Heart left ventricle (tissue), 16 donors: Measurements from ENCODE around the gene CACNA1C. TPM values are rescaled to one million over a fixed set of nuclear protein-coding genes. Genes with fewer than 3 reads are reported as not detected.

ENCODE experiments used
- ATAC-seq, 4 donors: fragments of 200-7000 bp; cut with Tn5 transposase; one replicate each; pipeline ENCODE4 v1.9.1; 2020 to 2022; ENCODE audit warnings: moderate library complexity in 4 of 4, mild to moderate bottlenecking in 3 of 4, moderate number of reproducible peaks in 1 of 4
- DNase-seq, 5 donors: peaks; one replicate each; pipeline ENCODE4 v3.0.0-alpha.2; 2020
- H3K27ac ChIP-seq, 12 donors: fragments of 200-600 bp; sonication (generic) in 4 of 12; one replicate each; pipeline versions ENCODE4 v1.5.0 to v1.8.0; 2016 to 2022; ENCODE audit warnings: mild to moderate bottlenecking in 2 of 12
- H3K27me3 ChIP-seq, 9 donors: fragments of 200-600 bp; sonication (generic) in 2 of 9; one replicate each; pipeline versions ENCODE4 v1.5.1 to v1.8.0; 2016 to 2022; ENCODE audit warnings: mild to moderate bottlenecking in 3 of 9
- H3K36me3 ChIP-seq, 9 donors: fragments of 200-600 bp; sonication (generic) in 2 of 9; one replicate each; pipeline versions ENCODE4 v1.5.0 to v1.8.0; 2018 to 2022; ENCODE audit warnings: mild to moderate bottlenecking in 2 of 9
- H3K4me1 ChIP-seq, 12 donors: fragments of 200-600 bp; sonication (generic) in 4 of 12; one replicate each; pipeline versions ENCODE4 v1.5.0 to v1.8.0; 2016 to 2022; ENCODE audit warnings: mild to moderate bottlenecking in 3 of 12
- H3K4me3 ChIP-seq, 12 donors: fragments of 200-600 bp; sonication (generic) in 4 of 12; one replicate each; pipeline versions ENCODE4 v1.5.0 to v1.8.0; 2017 to 2022; ENCODE audit warnings: mild to moderate bottlenecking in 9 of 12, moderate library complexity in 4 of 12
- H3K9me3 ChIP-seq, 12 donors: fragments of 200-600 bp; sonication (generic) in 4 of 12; one replicate each; pipeline versions ENCODE4 v1.5.0 to v1.8.0; 2016 to 2022; ENCODE audit warnings: mild to moderate bottlenecking in 1 of 12
- CTCF ChIP-seq, 12 donors: fragments of 200-600 bp; sonication (generic) in 4 of 12; IDR thresholded peaks; one replicate each; pipeline versions ENCODE4 v1.5.0 to v1.8.0; 2018 to 2022; ENCODE audit warnings: antibody characterized with exemption in 12 of 12, mild to moderate bottlenecking in 5 of 12
- POLR2A ChIP-seq, 2 donors: fragments of 450-650 bp; IDR thresholded peaks; one replicate each; pipeline ENCODE4 v1.6.1; 2017; ENCODE audit warnings: antibody characterized with exemption in 2 of 2, mild to moderate bottlenecking in 2 of 2, moderate library complexity in 2 of 2
- WGBS, 4 donors: extraction: QIAGEN DNeasy Blood & Tissue Kit in 2 of 4; methylation state at CpG; one replicate each; pipeline versions ENCODE4 v1.1.5 to v1.1.7; 2013 to 2018; 5-methylcytosine and 5-hydroxymethylcytosine counted together
- intact Hi-C, 10 donors: fragments of 100-400 bp; cut with DNase I; formaldehyde crosslinking; loops; one replicate each; pipeline versions ENCODE4 v1.11.1 to v1.14.2; 2022
- polyA plus RNA-seq, 2 donors: library from polyadenylated mRNA; stranded (reverse); fragments of 200-250 nt; gene quantifications; one replicate each; pipeline ENCODE4 v1.2.3, GENCODE V29; 2013
- total RNA-seq, 9 donors: library from RNA; depleted of rRNA in 2 of 9; stranded (reverse); fragments of >200 nt in 2 of 9; fragmentation: NEBNext Ultra II Directional in 3 of 9; extraction: Animal tissue kit (Norgen Biotek cat#: 25700) in 3 of 9; gene quantifications; one replicate each; pipeline versions ENCODE4 v1.1.0 to v1.2.4, GENCODE V29; 2016 to 2023
- donor health status: ischemic (EF 13 %, LVEDD 7.1; RV severe dilation, severe dysfunction).
- donor health status: healthy with polysubstance abuse.
- donor health status: DM: no; HTN: yes; CAD: no.
- donor health status: DM: no; HTN: no; CAD: no.
- donor health status: ischemic (EF 25% LVEDD 6.9; RV normal size, moderate dysfunction).
- donor health status: ischemic (EF 25% LVEDD 5.7; RV mildly dilated, moderate dysfunction).
- donor health status: healthy.
- donor health status: DM: yes; HTN: yes; CAD: no.
- donor health status: ischemic (EF 35%, LVEDD 5.7; RV mildly dilated, moderate dysfunction).
- donor health status: nonischemic (EF 11% LVEDD 7.7; RV severe dilation, severe dysfunction).
- donor health status: DM: yes; HTN: yes; CAD: no.
- donor health status: PGD.
- donor health status: ischemic (EF 29% LVEDD 5.4; RV normal size, mild dysfunction).
- donor health status: nonischemic (EF 23%, LVEDD 6.1; RV moderate dilation, normal function).

Gene CACNA1C
- total and polyA plus RNA-seq, 11 donors = 41.9 to 196 (median 164) TPM

DNA sequence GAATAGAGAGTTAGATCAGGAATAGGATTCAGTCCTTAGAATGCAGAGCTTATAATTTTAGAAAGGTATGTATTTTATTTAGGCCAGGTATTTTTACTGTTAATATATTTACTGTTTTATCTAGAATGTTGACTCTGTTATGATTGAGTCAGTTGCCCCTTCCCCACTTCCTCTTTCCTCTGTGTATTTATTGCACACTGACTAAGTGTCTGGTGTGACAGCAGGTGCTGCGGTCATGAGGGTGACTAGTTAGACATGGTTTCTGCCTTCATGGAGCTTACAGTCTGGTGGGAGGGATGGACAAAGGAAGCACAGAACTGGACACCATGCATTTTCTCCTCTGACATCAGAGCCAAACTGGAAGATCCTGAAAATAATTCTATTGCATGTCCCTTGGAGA lies 159.8 kb downstream of the CACNA1C start:
- peaks cover 0 to 4% (median 0%) of the 10 kb centered on the region in 9 donors for H3K36me3 ChIP-seq
- intact Hi-C loops = no loop called here
- no peaks in the 10 kb centered on the region for H3K9me3 ChIP-seq
- DNase-seq = no peak
- no peak overlapping the region for H3K4me3 ChIP-seq
- ATAC-seq = no peak
- H3K4me1 ChIP-seq = peaks cover 3 to 84% (median 51%) of the 10 kb centered on the region in 12 donors
- TF ChIP-seq POLR2A (IDR thresholded peaks at IDR 0.05) = no peak
- no peak for TF ChIP-seq CTCF (IDR thresholded peaks at IDR 0.05)
- 80 to 100% (median 92%) methylated on average over 1 of the region's 1 CpG for WGBS, 4 donors
- H3K27ac ChIP-seq = peak overlapping the region in 11 of 12 donors; percentile 36 to 79 (median 68)
- H3K27me3 ChIP-seq = no peaks in the 10 kb centered on the region

DNA sequence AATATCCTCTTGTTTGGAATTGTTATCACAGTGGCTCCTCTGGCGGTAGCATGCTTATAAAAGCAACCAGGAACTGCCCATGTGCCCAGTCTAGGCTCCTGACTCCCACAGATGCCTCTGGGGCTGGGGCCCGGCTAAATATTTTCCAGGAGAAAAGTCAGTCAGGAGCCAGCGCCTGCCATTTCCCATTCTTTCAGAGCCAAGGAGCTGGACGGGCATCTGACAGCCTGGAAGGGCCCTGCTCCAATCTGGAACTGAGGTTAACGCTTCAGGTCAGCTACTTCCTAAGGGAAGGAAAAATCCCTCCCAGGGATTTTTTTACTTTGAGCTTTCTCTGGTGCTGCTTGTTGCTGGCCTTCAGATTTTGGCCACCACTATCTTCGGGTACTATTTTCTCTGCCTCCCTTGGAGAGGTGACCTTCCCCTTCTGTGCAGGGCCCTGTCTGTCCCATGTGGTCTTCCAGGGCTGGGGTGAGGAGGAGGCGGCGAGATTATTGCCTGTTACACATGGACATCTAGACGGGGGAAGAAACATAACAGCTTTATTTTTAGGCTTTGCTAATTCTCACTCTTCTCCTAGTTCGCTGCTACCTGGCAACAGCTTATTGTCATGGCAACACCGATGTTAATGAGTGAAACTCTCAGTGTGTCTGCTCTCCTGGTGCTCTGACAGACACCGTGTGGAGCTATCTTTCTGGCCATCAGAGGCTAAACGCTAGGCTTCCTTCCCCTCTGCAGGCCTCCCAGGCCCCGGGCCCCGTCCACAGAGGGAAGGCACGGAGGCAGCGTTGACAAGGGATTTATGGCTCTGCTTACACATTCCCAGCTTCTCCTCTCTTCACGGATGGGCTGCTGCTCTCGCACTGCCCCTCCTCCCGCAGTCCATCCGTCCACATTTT lies 160.4 kb downstream of the CACNA1C start:
- peaks cover 0 to 4% (median 0%) of the 10 kb centered on the region in 9 donors for H3K36me3 ChIP-seq
- no peak for TF ChIP-seq POLR2A (IDR thresholded peaks at IDR 0.05)
- TF ChIP-seq CTCF (IDR thresholded peaks at IDR 0.05) = peak in 1 of 12 donors; percentile 16
- intact Hi-C loops = no loop called here
- WGBS, 4 donors = 27 to 33% (median 31%) methylated on average over 21 of the region's 21 CpGs
- no peaks in the 10 kb centered on the region for H3K9me3 ChIP-seq
- ATAC-seq (peak; percentile 23 to 61 (median 41)), DNase-seq (peak in 1 of 5 donors; percentile 45)
- H3K4me1 ChIP-seq = peaks cover 3 to 86% (median 55%) of the 10 kb centered on the region in 12 donors
- no peaks in the 10 kb centered on the region for H3K27me3 ChIP-seq
- peak overlapping the region; percentile 36 to 79 (median 65) for H3K27ac ChIP-seq
- no peak overlapping the region for H3K4me3 ChIP-seq

DNA sequence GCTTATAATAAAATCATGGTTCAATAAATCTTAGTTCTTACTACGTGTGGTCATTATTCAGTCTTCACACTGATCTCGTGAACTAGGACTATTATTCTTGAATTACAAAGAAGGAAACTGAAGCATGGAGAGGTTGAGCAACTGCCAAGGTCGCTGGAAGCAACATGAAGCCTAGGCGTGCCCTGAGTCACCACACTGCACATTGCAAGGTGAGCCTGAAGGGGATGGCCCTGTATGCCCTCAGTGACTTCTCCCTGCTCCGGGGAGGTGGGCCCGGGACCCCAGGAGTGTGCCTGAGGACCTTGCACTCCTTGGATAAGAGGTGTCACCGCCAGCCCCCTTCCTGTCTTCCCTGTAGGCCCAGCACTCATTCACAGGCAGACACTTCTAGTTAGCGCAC lies 161.6 kb downstream of the CACNA1C start:
- TF ChIP-seq CTCF (IDR thresholded peaks at IDR 0.05) (no peak), POLR2A (IDR thresholded peaks at IDR 0.05) (no peak)
- no peaks in the 10 kb centered on the region for H3K9me3 ChIP-seq
- H3K27me3 ChIP-seq = no peaks in the 10 kb centered on the region
- ATAC-seq (peak in 3 of 4 donors; percentile 21 to 63 (median 54)), DNase-seq (peak in 2 of 5 donors; percentile 53 to 55)
- peaks cover 0 to 4% (median 0%) of the 10 kb centered on the region in 9 donors for H3K36me3 ChIP-seq
- H3K4me3 ChIP-seq = no peak overlapping the region
- 66 to 75% (median 74%) methylated on average over 8 of the region's 8 CpGs for WGBS, 4 donors
- intact Hi-C loops = no loop called here
- peaks cover 3 to 86% (median 56%) of the 10 kb centered on the region in 12 donors for H3K4me1 ChIP-seq
- H3K27ac ChIP-seq = peak overlapping the region in 10 of 12 donors; percentile 10 to 79 (median 66)
